ENCODE measurements around the gene NUDT13. TPM values are rescaled to one million over a fixed set of nuclear protein-coding genes. Genes with fewer than 3 reads are reported as not detected.

NUDT13 gene
- total and polyA plus RNA-seq, 2 of the 8 experiments (the other 6 are each of a cell fraction or from before 2014, with no cell fraction given) = 1.5 to 1.9 TPM

GRCh38 chr10:73167783-73168464 is 57.7 kb downstream of the NUDT13 start, which contains the start of the genes ECD and FAM149B1:
TSS of gene ECD (minus strand) at chr10:73168008. CDS start at chr10:73163937, 4,071 bp downstream.
TSS of gene FAM149B1 (plus strand) at chr10:73168119. CDS start at chr10:73168340, 221 bp downstream.
- 2% methylated on average over 36 of the region's 49 CpGs; no CpG with 5 or more reads in 1 of the 2 experiments for WGBS, 2 experiments (ENCODE audit: extremely low coverage in 1 of 2, insufficient coverage in 1 of 2, insufficient read length in 1 of 2, insufficient replicate concordance in 2 of 2, low coverage in 1 of 2, low lambda C conversion rate in 2 of 2, missing lambda C conversion rate in 1 of 2)
- TF ChIP-seq CHD2 (IDR thresholded peaks at IDR 0.05; ENCODE audit: low read length) = peak; percentile 41; the same call in 1 of the 2 replicates
- no peak for TF ChIP-seq HDAC6 (IDR thresholded peaks at IDR 0.05; ENCODE audit: low read depth, low read length)
- TF ChIP-seq TAF1 (IDR thresholded peaks at IDR 0.05; ENCODE audit: low read depth, low read length) = peak; percentile 94
- peak; percentile 19; the same call in 1 of the 2 replicates for TF ChIP-seq SIX5 (IDR thresholded peaks at IDR 0.05; ENCODE audit: low read depth, low read length)
- TF ChIP-seq POU5F1 (IDR thresholded peaks at IDR 0.05; ENCODE audit: low read depth, low read length) = no peak
- TF ChIP-seq CTBP2 (IDR thresholded peaks at IDR 0.05; ENCODE audit: borderline replicate concordance, insufficient read depth, insufficient read length, low read length) = peak; percentile 41
- peak; percentile 51; the same call in 1 of the 2 replicates for TF ChIP-seq BRCA1 (IDR thresholded peaks at IDR 0.05; ENCODE audit: low read depth, low read length)
- peak in 1 of 2 experiments; percentile 82; a peak in 2 of 4 replicates for TF ChIP-seq SIN3A (conservative IDR thresholded peaks at IDR 0.05 in 1 of 2, IDR thresholded peaks at IDR 0.05 in 1 of 2; ENCODE audit: low read depth in 1 of 2, low read length in 2 of 2)
- no peak for TF ChIP-seq SUZ12 (IDR thresholded peaks at IDR 0.05; ENCODE audit: low read length)
- 0 out of 2 replicates have a peak, but pooled peaks have one; percentile 48 for TF ChIP-seq SP1 (IDR thresholded peaks at IDR 0.05; ENCODE audit: low read depth, low read length)
- no peak for TF ChIP-seq CBX5 (IDR thresholded peaks at IDR 0.05; ENCODE audit: low read depth, low read length)
- TF ChIP-seq CEBPB (IDR thresholded peaks at IDR 0.05; ENCODE audit: low read depth, low read length) = no peak

More at GRCh38 chr10:73167783-73168464, 57.7 kb downstream of the NUDT13 start, which contains the start of the genes ECD and FAM149B1:
- H3K27me3 ChIP-seq (replicated peaks in 1 of 4; ENCODE audit: control insufficient read depth in 3 of 4, extremely low read depth in 1 of 4, insufficient read depth in 3 of 4, low read length in 3 of 4) = no peaks in the 10 kb centered on the region
- H2BK12ac ChIP-seq (ENCODE audit: low read depth, low read length) = no peak within 1 kb of the TSS
- H2AK5ac ChIP-seq (ENCODE audit: low read depth, low read length) = no peak within 1 kb of the TSS
- POLR2A ChIA-PET (ENCODE audit: partially characterized antibody) = interaction anchor here (1.0 to 2.3 kb wide), 7 partner anchors 9 to 79 kb away, joined by 3 to 10 read pairs (median 3); partner anchors contain the start of genes DNAJC9, NUDT13 and P4HA1
- peak within 1 kb of the TSS; percentile 85 for H3K27ac ChIP-seq (ENCODE audit: low read depth, low read length)
- peak within 1 kb of the TSS; percentile 63 for H4K5ac ChIP-seq (ENCODE audit: insufficient read length, low read depth, low read length)
- no peak within 1 kb of the TSS for H3K4ac ChIP-seq (replicated peaks; ENCODE audit: insufficient read length, low read depth, low read length)
- no peaks in the 10 kb centered on the region; a peak in 2 of 7 replicates for H3K4me1 ChIP-seq (replicated peaks in 1 of 4; ENCODE audit: control insufficient read depth in 3 of 4, insufficient read depth in 4 of 4, low read length in 3 of 4)
- CTCF ChIA-PET (ENCODE audit: partially characterized antibody) = interaction anchor here (0.6 to 3.3 kb wide), 4 partner anchors 9 to 40 kb away, joined by 3 to 11 read pairs (median 4); no protein-coding TSS in a partner anchor
- H4K8ac ChIP-seq (ENCODE audit: extremely low read depth, insufficient read depth, low read length) = peak within 1 kb of the TSS; percentile 98; the same call in 1 of the 2 replicates
- peak within 1 kb of the TSS; percentile 56 for H3K56ac ChIP-seq (replicated peaks; ENCODE audit: insufficient read length, low read depth, low read length)
- peak; percentile 48 for FAIRE-seq
- H4K20me1 ChIP-seq (replicated peaks in 1 of 2; ENCODE audit: control insufficient read depth in 1 of 2, insufficient read depth in 2 of 2, low read length in 2 of 2) = peaks cover 0 to 2% of the 10 kb centered on the region in 2 experiments
- peak within 1 kb of the TSS; percentile 68 to 94 (median 92) for H3K9ac ChIP-seq (replicated peaks in 1 of 4; ENCODE audit: extremely low read depth in 1 of 4, low read depth in 3 of 4, low read length in 3 of 4)
- H2BK20ac ChIP-seq (ENCODE audit: low read length) = no peak within 1 kb of the TSS
- H3K9me3 ChIP-seq (ENCODE audit: insufficient read depth in 2 of 2, low read depth in 1 of 2, low read length in 1 of 2) = no peaks in the 10 kb centered on the region; a peak in 1 of 4 replicates
- no peak within 1 kb of the TSS for H2BK120ac ChIP-seq (replicated peaks; ENCODE audit: low read depth, low read length)
- H3K79me2 ChIP-seq (ENCODE audit: control insufficient read depth in 1 of 2, insufficient read depth in 2 of 2, low read length in 2 of 2) = peaks cover 5 to 48% of the 10 kb centered on the region in 2 experiments
- no peak within 1 kb of the TSS for H4K91ac ChIP-seq (replicated peaks; ENCODE audit: insufficient read length, low read length)
- H3K23me2 ChIP-seq (ENCODE audit: low read depth, low read length) = no peaks in the 10 kb centered on the region; the same call in 1 of the 2 replicates
- H3K4me2 ChIP-seq (ENCODE audit: insufficient read depth in 1 of 2, low read depth in 2 of 2, low read length in 2 of 2) = peak within 1 kb of the TSS; percentile 70 to 77
- peak within 1 kb of the TSS; percentile 88 to 99 (median 94) for H3K4me3 ChIP-seq (ENCODE audit: extremely low read depth in 1 of 4, insufficient read depth in 2 of 4, low read depth in 3 of 4, low read length in 4 of 4)
- DNase-seq (ENCODE audit: low read depth in 1 of 2, low spot score in 2 of 2) = peak; percentile 79 to 97
- H3K79me1 ChIP-seq (ENCODE audit: low read depth, low read length) = peaks cover 3% of the 10 kb centered on the region; the same call in 1 of the 2 replicates
- no peak within 1 kb of the TSS for H3K14ac ChIP-seq (ENCODE audit: insufficient read length)
- H3K18ac ChIP-seq (ENCODE audit: extremely low read depth, low read length) = no peak within 1 kb of the TSS
- peak within 1 kb of the TSS; percentile 76 for H2BK5ac ChIP-seq (ENCODE audit: low read depth, low read length)
- H2BK15ac ChIP-seq (ENCODE audit: low read length) = no peak within 1 kb of the TSS
- no peak within 1 kb of the TSS for H3K23ac ChIP-seq (ENCODE audit: insufficient read length)
- peak within 1 kb of the TSS; percentile 68; the same call in 1 of the 2 replicates for H2AFZ ChIP-seq (ENCODE audit: low read length)
- H3K36me3 ChIP-seq (ENCODE audit: control insufficient read depth in 2 of 4, insufficient read depth in 4 of 4, low read length in 3 of 4) = peaks cover 0 to 9% (median 6%) of the 10 kb centered on the region in 4 experiments; a peak in 6 of 8 replicates
